Keratinocyte (primary cell): ENCODE measurements around the gene CARD11. TPM values are rescaled to one million over a fixed set of nuclear protein-coding genes. Genes with fewer than 3 reads are reported as not detected.

Source experiments
- DNase-seq: peaks from one replicate; pipeline ENCODE4 v3.0.0-alpha.2; 2011; ENCODE audit warnings: low read depth, missing footprints, low spot score
- FAIRE-seq: peaks from 2 replicates; lab custom pipeline; 2011; peaks lifted over from hg19 to GRCh38; lab: Jason Lieb, UNC
- H2AFZ ChIP-seq: 2 replicates; pipeline ENCODE4 v1.6.0; 2012; ENCODE audit warnings: low read length, control low read depth, inconsistent platforms; ENCODE audit not compliant: control insufficient read depth
- H3K27ac ChIP-seq: 2 replicates; pipeline ENCODE4 v1.5.1; 2011; ENCODE audit warnings: low read length; ENCODE audit not compliant: control insufficient read depth, insufficient read depth
- H3K27me3 ChIP-seq: 3 replicates; pipeline ENCODE4 v1.6.0; 2011; ENCODE audit warnings: low read length; ENCODE audit not compliant: control insufficient read depth, insufficient read depth; ENCODE audit errors: extremely low read depth
- H3K36me3 ChIP-seq, 2 experiments: 2 replicates in 1 of 2; 3 replicates in 1 of 2; pipeline ENCODE4 v1.5.1; 2011; ENCODE audit warnings: low read length in 2 of 2, mild to moderate bottlenecking in 1 of 2; ENCODE audit not compliant: control insufficient read depth in 2 of 2, insufficient read depth in 2 of 2; ENCODE audit errors: extremely low read depth in 1 of 2
- H3K4me1 ChIP-seq: 3 replicates; pipeline ENCODE4 v1.5.1; 2011; ENCODE audit warnings: low read length; ENCODE audit not compliant: control insufficient read depth, insufficient read depth; ENCODE audit errors: extremely low read depth
- H3K4me2 ChIP-seq: 3 replicates; pipeline ENCODE4 v1.6.0; 2011; ENCODE audit warnings: low read depth, low read length; ENCODE audit not compliant: control insufficient read depth, insufficient read depth; ENCODE audit errors: extremely low read depth
- H3K4me3 ChIP-seq, 3 experiments: fragments of 200-600 bp in 1 of 3; sonication (generic) in 1 of 3; 2 replicates in 2 of 3; 3 replicates in 1 of 3; pipeline ENCODE4 v1.5.1; 2011 to 2016; ENCODE audit warnings: low read length in 3 of 3, mild to moderate bottlenecking in 3 of 3, control low read depth in 2 of 3, inconsistent platforms in 1 of 3, low read depth in 1 of 3, mixed read lengths in 1 of 3, mixed run types in 1 of 3, moderate library complexity in 1 of 3; ENCODE audit not compliant: control insufficient read depth in 2 of 3, insufficient read depth in 2 of 3; ENCODE audit errors: extremely low read depth in 1 of 3
- H3K79me2 ChIP-seq: 2 replicates; pipeline ENCODE4 v1.6.0; 2012; ENCODE audit warnings: low read length; ENCODE audit not compliant: control insufficient read depth, insufficient read depth
- H3K9ac ChIP-seq: 3 replicates; pipeline ENCODE4 v1.6.0; 2011; ENCODE audit warnings: low read length; ENCODE audit not compliant: control insufficient read depth, insufficient read depth; ENCODE audit errors: extremely low read depth
- H3K9me1 ChIP-seq: 3 replicates; pipeline ENCODE4 v1.6.0; 2011; ENCODE audit warnings: low read length; ENCODE audit not compliant: control insufficient read depth, insufficient read depth; ENCODE audit errors: extremely low read depth
- H3K9me3 ChIP-seq: 2 replicates; pipeline ENCODE4 v1.5.1; 2012; ENCODE audit warnings: low read depth, low read length; ENCODE audit not compliant: control insufficient read depth
- H4K20me1 ChIP-seq: 3 replicates; pipeline ENCODE4 v1.6.0; 2011; ENCODE audit warnings: low read length; ENCODE audit not compliant: control insufficient read depth, insufficient read depth; ENCODE audit errors: extremely low read depth
- CTCF ChIP-seq, 3 experiments: IDR thresholded peaks in 1 of 3; conservative IDR thresholded peaks in 1 of 3; optimal IDR thresholded peaks in 1 of 3; 2 replicates in 2 of 3; 3 replicates in 1 of 3; pipeline versions ENCODE3 to v1.5.1; 2011; ENCODE audit warnings: low read length in 3 of 3, mild to moderate bottlenecking in 3 of 3, moderate library complexity in 2 of 3, control low read depth in 1 of 3, inconsistent platforms in 1 of 3; ENCODE audit not compliant: insufficient read depth in 2 of 3; ENCODE audit errors: extremely low read depth in 1 of 3
- EZH2 ChIP-seq: IDR thresholded peaks from one replicate; pipeline ENCODE4 v1.6.1; 2012; ENCODE audit warnings: inconsistent platforms, mild to moderate bottlenecking, low read length, moderate library complexity
- dilution Hi-C: fragments of 300-500 bp; cut with MboI; formaldehyde crosslinking; loops from one replicate; pipeline ENCODE4 v1.7.0; 2020; ENCODE audit warnings: low sequenced_read_pairs; ENCODE audit not compliant: extremely low pct_ligation_motif_present
- polyA plus RNA-seq, 5 experiments: library from polyadenylated mRNA; depleted of rRNA in 3 of 5; stranded (reverse) in 3 of 5; stranded (forward) in 1 of 5; unstranded in 1 of 5; fragments of >200 nt; gene quantifications; 1 replicate in 1 of 5; 2 replicates in 3 of 5; 3 replicates in 1 of 5; pipeline versions ENCODE4 v1.2.1 to v1.2.3, GENCODE V29; 2011 to 2012; ENCODE audit warnings: missing spikeins in 2 of 5, low read depth in 1 of 5, low replicate concordance in 1 of 5

Gene CARD11
- polyA plus RNA-seq, 1 donor (not counting 4 experiments of a cell fraction or from before 2014, with no cell fraction given), result 4.3 TPM

GRCh38 chr7:2968616-2969397 lies 74.9 kb downstream of the CARD11 start:
- no peak overlapping the region for H3K4me2 ChIP-seq
- no peak overlapping the region for H3K4me3 ChIP-seq
- no peak for FAIRE-seq
- H3K4me1 ChIP-seq, result no peaks in the 10 kb centered on the region
- no peaks in the 10 kb centered on the region for H4K20me1 ChIP-seq
- no peaks in the 10 kb centered on the region for H3K79me2 ChIP-seq
- H3K9me3 ChIP-seq, result peaks cover 2% of the 10 kb centered on the region
- no peak overlapping the region for H3K9ac ChIP-seq
- no peak for DNase-seq
- TF ChIP-seq EZH2 (no peak), CTCF (optimal IDR thresholded peaks at IDR 0.05 in 1 of 3, IDR thresholded peaks at IDR 0.05 in 1 of 3, conservative IDR thresholded peaks at IDR 0.05 in 1 of 3; ENCODE audit: extremely low read depth in 1 of 3, insufficient read depth in 2 of 3, low read length in 3 of 3) (no peak)
- H3K9me1 ChIP-seq, result no peaks in the 10 kb centered on the region
- dilution Hi-C loops, result no loop called here
- H3K36me3 ChIP-seq, result no peaks in the 10 kb centered on the region
- H2AFZ ChIP-seq, result no peak overlapping the region
- H3K27me3 ChIP-seq, result no peaks in the 10 kb centered on the region
- no peak overlapping the region for H3K27ac ChIP-seq

DNA sequence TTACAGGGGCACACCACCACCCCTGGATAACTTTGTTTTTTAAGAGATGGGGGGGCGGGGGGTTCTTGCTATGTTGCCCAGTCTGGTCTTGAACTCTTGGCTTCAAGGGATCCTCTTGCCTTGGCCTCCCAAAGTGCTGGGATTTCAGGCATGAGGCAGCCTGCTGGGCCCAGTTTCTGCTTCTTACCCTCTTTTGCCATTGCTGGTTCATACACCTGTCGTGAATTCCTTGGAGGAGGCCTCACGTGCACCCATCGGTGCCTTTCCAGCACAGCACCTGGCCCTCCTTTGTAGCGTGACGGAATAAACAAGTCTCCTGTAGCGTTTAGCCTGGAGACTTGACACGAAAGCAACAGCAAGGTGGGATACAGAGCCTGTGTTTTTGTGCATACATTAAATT lies 75.5 kb downstream of the CARD11 start:
- no peak overlapping the region for H3K9ac ChIP-seq
- H4K20me1 ChIP-seq, result no peaks in the 10 kb centered on the region
- no peak for FAIRE-seq

More for the DNA sequence above, 75.5 kb downstream of the CARD11 start:
- Histone ChIP-seq H3K4me3 (no peak overlapping the region), H3K4me2 (no peak overlapping the region), H3K36me3 (no peaks in the 10 kb centered on the region), H3K9me1 (no peaks in the 10 kb centered on the region), H3K4me1 (no peaks in the 10 kb centered on the region), H3K27ac (no peak overlapping the region), H3K79me2 (no peaks in the 10 kb centered on the region), H3K27me3 (no peaks in the 10 kb centered on the region), H2AFZ (no peak overlapping the region), H3K9me3 (peaks cover 2% of the 10 kb centered on the region)
- DNase-seq, result no peak
- TF ChIP-seq EZH2, result no peak
- TF ChIP-seq CTCF (optimal IDR thresholded peaks at IDR 0.05 in 1 of 3, IDR thresholded peaks at IDR 0.05 in 1 of 3, conservative IDR thresholded peaks at IDR 0.05 in 1 of 3; ENCODE audit: extremely low read depth in 1 of 3, insufficient read depth in 2 of 3, low read length in 3 of 3), result no peak
- dilution Hi-C loops, result no loop called here
